ENCODE data around the gene IRX4.

- TF ChIP-seq POLR2A (IDR thresholded peaks at IDR 0.05) (no peak), CTCF (IDR thresholded peaks at IDR 0.05) (no peak)
Measured at GRCh38 chr5:1876660-1877064, 6.1 kb downstream of the IRX4 start.
